ENCODE data around the gene CFDP1.

Gene CFDP1

DNA sequence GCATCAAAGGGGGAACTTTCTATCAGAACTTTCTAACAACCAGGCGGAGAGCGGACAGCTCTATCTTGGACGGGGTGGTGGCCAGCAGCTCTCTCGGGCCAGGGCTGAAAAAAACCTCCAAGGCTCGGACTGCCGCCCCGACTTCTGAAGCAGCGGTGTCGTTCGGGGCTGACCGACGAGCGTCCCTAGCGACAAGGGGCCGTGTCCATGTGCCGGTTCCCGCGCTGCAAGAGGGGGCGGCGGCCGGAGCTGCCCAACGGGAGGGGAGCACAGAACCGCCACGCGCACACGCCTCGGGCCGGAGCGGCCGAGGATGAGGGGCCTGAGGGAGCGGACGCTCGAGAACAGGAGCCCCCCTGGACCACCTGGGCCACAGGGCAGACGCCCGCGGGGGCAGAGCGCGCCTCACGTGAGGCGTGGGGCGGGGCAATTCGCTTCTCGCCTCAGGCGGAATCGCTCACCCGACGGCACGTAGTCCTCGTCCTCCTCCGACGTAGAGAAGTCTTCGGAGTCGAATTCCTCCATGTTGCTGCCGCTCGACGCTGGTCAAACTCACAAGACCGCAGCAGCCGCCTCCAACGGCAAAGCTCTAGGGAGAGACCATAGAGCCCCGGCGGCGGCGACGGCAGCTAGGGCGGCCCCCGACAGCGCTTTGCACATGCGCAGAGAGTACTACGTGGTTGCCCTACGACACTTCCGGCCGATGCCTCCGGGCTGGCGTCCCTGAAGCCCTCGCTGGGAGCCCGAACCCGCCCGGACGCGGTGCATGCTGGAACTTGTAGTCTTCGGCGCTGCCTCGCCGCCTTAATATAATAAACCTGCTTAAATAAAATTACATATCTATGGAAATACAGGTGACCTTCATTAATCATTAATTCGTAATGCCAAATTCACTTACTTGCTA lies at the start of gene CFDP1:
TSS of gene CFDP1 (minus strand) at position 676 of the 904 bp plus-strand sequence. CDS start at position 525, 151 bp downstream.
- H3K9me2 ChIP-seq (replicated peaks; ENCODE audit: control insufficient read depth, low read length), result no peaks in the 10 kb centered on the region
- H3K4me1 ChIP-seq (ENCODE audit: control insufficient read depth, low read length), result peaks cover 32% of the 10 kb centered on the region
- TF ChIP-seq EZH2phosphoT487 (IDR thresholded peaks at IDR 0.05; ENCODE audit: borderline replicate concordance, low read length), result no peak
- TF ChIP-seq, protein P1, sequence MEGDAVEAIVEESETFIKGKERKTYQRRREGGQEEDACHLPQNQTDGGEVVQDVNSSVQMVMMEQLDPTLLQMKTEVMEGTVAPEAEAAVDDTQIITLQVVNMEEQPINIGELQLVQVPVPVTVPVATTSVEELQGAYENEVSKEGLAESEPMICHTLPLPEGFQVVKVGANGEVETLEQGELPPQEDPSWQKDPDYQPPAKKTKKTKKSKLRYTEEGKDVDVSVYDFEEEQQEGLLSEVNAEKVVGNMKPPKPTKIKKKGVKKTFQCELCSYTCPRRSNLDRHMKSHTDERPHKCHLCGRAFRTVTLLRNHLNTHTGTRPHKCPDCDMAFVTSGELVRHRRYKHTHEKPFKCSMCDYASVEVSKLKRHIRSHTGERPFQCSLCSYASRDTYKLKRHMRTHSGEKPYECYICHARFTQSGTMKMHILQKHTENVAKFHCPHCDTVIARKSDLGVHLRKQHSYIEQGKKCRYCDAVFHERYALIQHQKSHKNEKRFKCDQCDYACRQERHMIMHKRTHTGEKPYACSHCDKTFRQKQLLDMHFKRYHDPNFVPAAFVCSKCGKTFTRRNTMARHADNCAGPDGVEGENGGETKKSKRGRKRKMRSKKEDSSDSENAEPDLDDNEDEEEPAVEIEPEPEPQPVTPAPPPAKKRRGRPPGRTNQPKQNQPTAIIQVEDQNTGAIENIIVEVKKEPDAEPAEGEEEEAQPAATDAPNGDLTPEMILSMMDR (IDR thresholded peaks at IDR 0.05; ENCODE audit: low read depth, low read length, poor library complexity, severe bottlenecking), result no peak
- no peaks in the 10 kb centered on the region for H3F3A ChIP-seq (ENCODE audit: control insufficient read depth, insufficient read depth)
- H3K27me3 ChIP-seq (ENCODE audit: control insufficient read depth, low read length), result no peaks in the 10 kb centered on the region
- no peaks in the 10 kb centered on the region for H4K20me1 ChIP-seq (ENCODE audit: control insufficient read depth, insufficient read depth, low read depth, low read length)
- H3K4me2 ChIP-seq (ENCODE audit: low read length), result peak within 1 kb of the TSS; percentile 98
- H3K4me3 ChIP-seq (ENCODE audit: low read length), result peak within 1 kb of the TSS; percentile 94
- no peaks in the 10 kb centered on the region for H3K9me3 ChIP-seq (ENCODE audit: control insufficient read depth, insufficient read depth, low read length)
- peaks cover 52% of the 10 kb centered on the region for H3K79me2 ChIP-seq (ENCODE audit: control insufficient read depth, low read length)
- H3K36me3 ChIP-seq (ENCODE audit: control insufficient read depth, low read length), result no peaks in the 10 kb centered on the region
- peak within 1 kb of the TSS; percentile 69 for H3K27ac ChIP-seq (ENCODE audit: low read depth, low read length)

DNA sequence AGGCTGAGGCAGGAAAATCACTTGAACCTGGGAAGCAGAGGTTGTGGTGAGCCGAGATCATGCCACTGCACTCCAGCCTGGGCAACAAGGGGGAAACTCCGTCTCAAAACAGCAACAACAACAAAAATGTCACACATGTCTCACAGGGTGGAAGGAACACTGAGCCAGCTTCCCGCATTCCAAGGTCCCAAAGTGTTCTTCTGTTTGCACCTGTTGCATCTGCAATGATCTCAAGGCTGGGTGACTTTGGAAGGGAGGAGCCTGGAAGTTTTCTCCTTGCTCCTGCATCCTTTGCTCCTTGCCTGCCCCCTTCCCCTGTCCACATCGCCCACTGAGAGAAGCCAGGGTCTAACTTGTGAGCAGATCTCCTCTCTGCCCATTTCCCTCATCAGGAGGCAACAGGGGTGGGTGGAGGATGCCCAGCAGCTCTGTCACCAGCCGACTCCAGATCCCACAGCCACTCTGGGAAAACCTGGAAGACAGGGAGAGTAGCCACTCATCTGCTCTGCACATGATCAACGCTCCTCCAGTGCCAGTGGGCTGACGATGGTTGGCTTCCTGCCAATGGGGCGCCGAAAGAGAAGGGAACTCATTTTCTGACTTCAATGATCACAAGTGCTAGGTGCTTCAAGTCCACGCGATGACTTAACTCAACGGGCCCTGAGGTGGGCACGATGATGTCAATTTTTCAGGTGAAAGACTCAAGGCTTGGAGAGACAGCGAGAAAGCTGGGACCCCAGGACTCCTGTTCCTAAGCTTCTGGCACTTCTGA lies 49.3 kb upstream of the CFDP1 start:
- H3F3A ChIP-seq (ENCODE audit: control insufficient read depth, insufficient read depth), result no peaks in the 10 kb centered on the region

DNA sequence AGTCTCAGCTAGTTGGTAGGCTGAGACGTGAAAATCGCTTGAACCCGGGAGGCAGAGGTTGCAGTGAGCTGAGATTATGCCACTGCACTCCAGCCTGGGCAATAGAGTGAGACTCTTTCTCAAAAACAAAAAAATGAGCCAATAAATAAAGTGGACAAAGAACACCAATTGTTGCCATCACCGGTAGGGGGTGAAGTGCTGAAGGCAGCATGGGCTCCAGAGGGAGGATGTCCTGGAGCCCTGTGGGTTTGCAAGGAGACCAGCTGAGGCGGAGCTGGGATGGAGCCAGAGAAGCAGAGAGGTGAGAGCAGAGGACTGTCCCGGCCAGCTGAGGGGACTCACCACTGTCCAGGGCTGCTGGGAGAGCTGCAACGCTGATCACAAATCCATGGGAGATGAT lies 48.2 kb upstream of the CFDP1 start:
- Histone ChIP-seq H3K9me3 (ENCODE audit: control insufficient read depth, insufficient read depth, low read length) (no peaks in the 10 kb centered on the region), H3K27me3 (ENCODE audit: control insufficient read depth, low read length) (no peaks in the 10 kb centered on the region), H3K4me1 (ENCODE audit: control insufficient read depth, low read length) (peaks cover 16% of the 10 kb centered on the region), H3K36me3 (ENCODE audit: control insufficient read depth, low read length) (no peaks in the 10 kb centered on the region), H3K4me2 (ENCODE audit: low read length) (no peak overlapping the region), H4K20me1 (ENCODE audit: control insufficient read depth, insufficient read depth, low read depth, low read length) (no peaks in the 10 kb centered on the region), H3F3A (ENCODE audit: control insufficient read depth, insufficient read depth) (no peaks in the 10 kb centered on the region), H3K27ac (ENCODE audit: low read depth, low read length) (no peak overlapping the region), H3K79me2 (ENCODE audit: control insufficient read depth, low read length) (no peaks in the 10 kb centered on the region), H3K4me3 (ENCODE audit: low read length) (no peak overlapping the region), H3K9me2 (replicated peaks; ENCODE audit: control insufficient read depth, low read length) (no peaks in the 10 kb centered on the region)
- TF ChIP-seq, protein P1 (IDR thresholded peaks at IDR 0.05; ENCODE audit: low read depth, low read length, poor library complexity, severe bottlenecking), result no peak
- no peak for TF ChIP-seq EZH2phosphoT487 (IDR thresholded peaks at IDR 0.05; ENCODE audit: borderline replicate concordance, low read length)

More for the DNA sequence above, 49.3 kb upstream of the CFDP1 start:
- no peaks in the 10 kb centered on the region for H4K20me1 ChIP-seq (ENCODE audit: control insufficient read depth, insufficient read depth, low read depth, low read length)
- no peak for TF ChIP-seq EZH2phosphoT487 (IDR thresholded peaks at IDR 0.05; ENCODE audit: borderline replicate concordance, low read length)
- TF ChIP-seq, protein P1 (IDR thresholded peaks at IDR 0.05; ENCODE audit: low read depth, low read length, poor library complexity, severe bottlenecking), result no peak
- H3K9me3 ChIP-seq (ENCODE audit: control insufficient read depth, insufficient read depth, low read length), result no peaks in the 10 kb centered on the region
- no peaks in the 10 kb centered on the region for H3K79me2 ChIP-seq (ENCODE audit: control insufficient read depth, low read length)
- H3K4me2 ChIP-seq (ENCODE audit: low read length), result no peak overlapping the region
- H3K27me3 ChIP-seq (ENCODE audit: control insufficient read depth, low read length), result no peaks in the 10 kb centered on the region
- peaks cover 16% of the 10 kb centered on the region for H3K4me1 ChIP-seq (ENCODE audit: control insufficient read depth, low read length)
- no peaks in the 10 kb centered on the region for H3K36me3 ChIP-seq (ENCODE audit: control insufficient read depth, low read length)
- no peak overlapping the region for H3K4me3 ChIP-seq (ENCODE audit: low read length)
- no peaks in the 10 kb centered on the region for H3K9me2 ChIP-seq (replicated peaks; ENCODE audit: control insufficient read depth, low read length)
- no peak overlapping the region for H3K27ac ChIP-seq (ENCODE audit: low read depth, low read length)

Measured in DOHH2 (cell line).